RWPE2 (cell line): Measurements from ENCODE around the gene ZMIZ1.

Experiments
- ATAC-seq: fragments of 200-7000 bp; cut with Tn5 transposase; 3 replicates; pipeline ENCODE4 v1.9.1; 2021; ENCODE audit warnings: low read depth
- DNase-seq: peaks from one replicate; pipeline ENCODE4 v3.0.0-alpha.2; 2020; ENCODE audit warnings: low spot score
- H3K27ac ChIP-seq: fragments of 450-650 bp; 2 replicates; pipeline ENCODE4 v1.5.1; 2017; ENCODE audit warnings: mild to moderate bottlenecking; ENCODE audit not compliant: poor library complexity, severe bottlenecking
- H3K27me3 ChIP-seq: fragments of 250-450 bp; sonication (Bioruptor Pico); 2 replicates; pipeline ENCODE4 v1.5.1; 2021; ENCODE audit warnings: mild to moderate bottlenecking, moderate library complexity; ENCODE audit not compliant: insufficient read depth, poor library complexity, severe bottlenecking
- H3K36me3 ChIP-seq: fragments of 250-450 bp; sonication (Bioruptor Pico); 2 replicates; pipeline ENCODE4 v1.5.1; 2020; ENCODE audit warnings: low read depth, mild to moderate bottlenecking, moderate library complexity
- H3K4me1 ChIP-seq: fragments of 250-450 bp; sonication (Bioruptor Pico); 2 replicates; pipeline ENCODE4 v1.5.1; 2021; ENCODE audit warnings: mild to moderate bottlenecking, moderate library complexity; ENCODE audit not compliant: insufficient read depth, poor library complexity, severe bottlenecking
- H3K4me3 ChIP-seq: fragments of 250-450 bp; sonication (Bioruptor Pico); 2 replicates; pipeline ENCODE4 v1.5.1; 2021; ENCODE audit warnings: mild to moderate bottlenecking, moderate library complexity; ENCODE audit not compliant: severe bottlenecking
- H3K9me3 ChIP-seq: fragments of 250-450 bp; sonication (Bioruptor Pico); 2 replicates; pipeline ENCODE4 v1.5.1; 2021; ENCODE audit warnings: mild to moderate bottlenecking, moderate library complexity; ENCODE audit not compliant: severe bottlenecking
- CTCF ChIP-seq: fragments of 450-650 bp; IDR thresholded peaks from one replicate; pipeline ENCODE4 v1.5.1; 2017; ENCODE audit warnings: mild to moderate bottlenecking, moderate library complexity; ENCODE audit not compliant: poor library complexity, severe bottlenecking

The ZMIZ1 gene

DNA sequence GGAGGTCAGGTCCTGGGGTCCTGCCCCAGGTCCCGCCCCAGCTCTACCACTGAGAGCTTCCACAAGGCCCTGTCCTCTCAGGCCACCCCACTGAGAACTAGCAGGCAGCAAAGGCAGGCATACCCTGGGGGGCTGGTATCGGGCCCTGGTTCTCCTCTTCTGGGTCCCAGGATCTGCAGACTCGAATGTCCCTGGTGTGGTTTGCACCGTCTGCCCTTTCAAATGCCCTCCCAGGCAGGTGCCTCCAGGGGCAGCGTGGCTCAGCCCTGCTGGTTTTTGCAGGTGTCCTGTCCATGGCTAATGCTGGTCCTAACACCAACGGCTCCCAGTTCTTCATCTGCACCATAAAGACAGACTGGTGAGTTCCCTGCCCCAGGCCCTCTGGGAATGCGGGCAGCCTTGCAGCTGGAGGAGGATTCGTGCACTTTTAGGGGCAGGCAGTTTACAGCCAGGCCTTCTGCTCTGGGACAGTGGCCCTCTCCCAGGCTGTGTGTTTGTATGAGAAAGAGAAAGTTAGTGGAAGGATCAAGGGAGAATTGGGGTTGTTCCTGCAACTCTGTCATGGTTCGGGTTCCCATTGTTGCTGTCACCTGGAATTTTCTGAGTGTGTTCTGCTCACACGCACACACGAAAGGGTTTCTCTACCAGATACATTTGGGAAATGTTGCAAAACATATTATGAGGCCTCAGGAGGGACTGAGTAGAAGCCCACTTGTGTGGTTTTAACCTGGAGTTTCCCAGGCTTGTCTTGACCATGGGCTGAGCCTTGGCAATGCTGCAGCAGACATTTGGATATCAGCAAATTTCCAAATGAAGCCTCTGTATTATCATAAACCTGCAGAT is 283.5 kb downstream of the ZMIZ1 start:
- DNase-seq (no peak), ATAC-seq (no peak)
- H3K4me1 ChIP-seq, result peaks cover 3% of the 10 kb centered on the region
- H3K9me3 ChIP-seq, result no peaks in the 10 kb centered on the region
- H3K27me3 ChIP-seq, result no peaks in the 10 kb centered on the region
- H3K36me3 ChIP-seq, result peaks cover 71% of the 10 kb centered on the region
- TF ChIP-seq CTCF, result no peak
- H3K4me3 ChIP-seq, result no peak overlapping the region
- no peak overlapping the region for H3K27ac ChIP-seq

DNA sequence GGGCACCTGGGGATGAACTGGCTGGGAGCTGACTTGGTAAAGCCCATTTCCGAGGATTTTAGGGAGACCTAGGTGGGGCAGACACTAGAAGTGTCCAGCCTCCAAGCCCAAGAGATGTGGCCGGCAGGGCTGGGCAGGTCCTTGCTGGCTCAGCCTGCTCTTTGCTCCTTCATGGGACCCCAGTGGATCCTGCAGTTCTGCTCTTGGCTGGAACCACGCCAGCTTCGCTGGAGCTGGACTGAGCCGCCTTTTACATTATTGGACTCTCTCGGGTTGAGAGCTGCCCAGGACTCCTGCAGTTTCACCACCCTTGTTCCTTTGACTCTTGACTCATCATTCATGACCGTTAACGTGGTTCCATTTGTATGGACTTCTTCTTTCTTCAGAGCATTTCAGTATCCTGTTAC is 284.2 kb downstream of the ZMIZ1 start:
- Histone ChIP-seq H3K4me1 (peaks cover 3% of the 10 kb centered on the region), H3K4me3 (no peak overlapping the region), H3K27me3 (no peaks in the 10 kb centered on the region), H3K9me3 (no peaks in the 10 kb centered on the region), H3K36me3 (peaks cover 71% of the 10 kb centered on the region), H3K27ac (no peak overlapping the region)
- ATAC-seq (no peak), DNase-seq (no peak)
- TF ChIP-seq CTCF, result no peak

DNA sequence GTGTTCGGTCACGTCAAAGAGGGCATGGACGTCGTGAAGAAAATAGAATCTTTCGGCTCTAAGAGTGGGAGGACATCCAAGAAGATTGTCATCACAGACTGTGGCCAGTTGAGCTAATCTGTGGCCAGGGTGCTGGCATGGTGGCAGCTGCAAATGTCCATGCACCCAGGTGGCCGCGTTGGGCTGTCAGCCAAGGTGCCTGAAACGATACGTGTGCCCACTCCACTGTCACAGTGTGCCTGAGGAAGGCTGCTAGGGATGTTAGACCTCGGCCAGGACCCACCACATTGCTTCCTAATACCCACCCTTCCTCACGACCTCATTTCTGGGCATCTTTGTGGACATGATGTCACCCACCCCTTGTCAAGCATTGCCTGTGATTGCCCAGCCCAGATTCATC is 285.0 kb downstream of the ZMIZ1 start:
- no peak overlapping the region for H3K27ac ChIP-seq
- no peak for TF ChIP-seq CTCF

DNA sequence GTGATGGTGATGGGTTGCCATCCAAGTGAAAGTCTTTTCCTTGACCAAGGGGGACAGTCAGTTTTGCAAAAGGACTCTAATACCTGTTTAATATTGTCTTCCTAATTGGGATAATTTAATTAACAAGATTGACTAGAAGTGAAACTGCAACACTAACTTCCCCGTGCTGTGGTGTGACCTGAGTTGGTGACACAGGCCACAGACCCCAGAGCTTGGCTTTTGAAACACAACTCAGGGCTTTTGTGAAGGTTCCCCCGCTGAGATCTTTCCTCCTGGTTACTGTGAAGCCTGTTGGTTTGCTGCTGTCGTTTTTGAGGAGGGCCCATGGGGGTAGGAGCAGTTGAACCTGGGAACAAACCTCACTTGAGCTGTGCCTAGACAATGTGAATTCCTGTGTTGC is 285.4 kb downstream of the ZMIZ1 start:
- H3K27ac ChIP-seq, result no peak overlapping the region
- no peaks in the 10 kb centered on the region for H3K9me3 ChIP-seq
- no peaks in the 10 kb centered on the region for H3K4me1 ChIP-seq
- DNase-seq (no peak), ATAC-seq (no peak)
- H3K4me3 ChIP-seq, result no peak overlapping the region
- H3K36me3 ChIP-seq, result peaks cover 60% of the 10 kb centered on the region
- H3K27me3 ChIP-seq, result no peaks in the 10 kb centered on the region
- no peak for TF ChIP-seq CTCF

More for the DNA sequence above, 285.0 kb downstream of the ZMIZ1 start:
- Histone ChIP-seq H3K36me3 (peaks cover 64% of the 10 kb centered on the region), H3K4me3 (no peak overlapping the region), H3K27me3 (no peaks in the 10 kb centered on the region), H3K4me1 (no peaks in the 10 kb centered on the region), H3K9me3 (no peaks in the 10 kb centered on the region)
- DNase-seq (no peak), ATAC-seq (no peak)

- peaks cover 55% of the 10 kb centered on the region for H3K36me3 ChIP-seq
- no peak for ATAC-seq
Observed at GRCh38 chr10:79354615-79355014, 285.8 kb downstream of the ZMIZ1 start.

More at GRCh38 chr10:79354615-79355014, 285.8 kb downstream of the ZMIZ1 start:
- H3K27ac ChIP-seq, result no peak overlapping the region
- H3K27me3 ChIP-seq, result no peaks in the 10 kb centered on the region
- no peak for DNase-seq
- no peaks in the 10 kb centered on the region for H3K9me3 ChIP-seq
- H3K4me3 ChIP-seq, result no peak overlapping the region
- no peaks in the 10 kb centered on the region for H3K4me1 ChIP-seq
- TF ChIP-seq CTCF, result no peak
